BE2C (cell line): Measurements from ENCODE around the gene CCDC187.

Experiments used
- DNase-seq: peaks from one replicate; pipeline ENCODE4 v3.0.0-alpha.2; 2020
- H3K27me3 ChIP-seq: fragments of 250-450 bp; sonication (Bioruptor Pico); 2 replicates; pipeline ENCODE4 v1.5.1; 2020; ENCODE audit warnings: mild to moderate bottlenecking
- H3K36me3 ChIP-seq: fragments of 250-450 bp; sonication (Bioruptor Pico); 2 replicates; pipeline ENCODE4 v1.5.1; 2020; ENCODE audit warnings: mild to moderate bottlenecking
- H3K4me1 ChIP-seq: fragments of 250-450 bp; sonication (Bioruptor Pico); 2 replicates; pipeline ENCODE4 v1.5.1; 2020
- H3K4me3 ChIP-seq: 2 replicates; pipeline ENCODE4 v1.5.1; 2011; ENCODE audit warnings: low read depth, low read length
- H3K9me3 ChIP-seq: fragments of 250-450 bp; sonication (Bioruptor Pico); 2 replicates; pipeline ENCODE4 v1.5.1; 2020
- TF ChIP-seq, protein P1 (sequence below): IDR thresholded peaks from 2 replicates; pipeline ENCODE4 v1.5.1; 2012; ENCODE audit warnings: mild to moderate bottlenecking, low read depth, low read length

Gene CCDC187

DNA sequence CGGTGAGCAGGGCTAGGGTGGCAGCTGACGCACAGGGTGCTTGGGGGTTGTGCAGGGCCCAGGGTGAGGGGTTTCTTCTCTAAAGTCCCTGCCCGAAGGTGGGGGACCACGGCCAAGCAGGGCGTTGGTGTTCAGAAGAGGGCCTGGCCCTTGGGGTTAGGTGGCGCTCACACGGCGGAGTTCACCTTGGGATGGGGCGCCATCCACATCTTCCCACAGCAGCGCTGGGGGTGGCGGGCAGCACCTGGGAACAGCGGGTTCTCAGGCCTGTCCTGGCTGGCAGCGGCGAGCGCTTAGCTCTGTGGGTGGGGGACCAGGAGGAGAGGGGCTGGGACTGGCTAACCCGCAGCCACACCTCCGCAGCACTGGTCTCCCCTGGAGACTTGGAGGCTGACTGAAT lies 29.6 kb upstream of the CCDC187 start:
- TF ChIP-seq, protein P1, sequence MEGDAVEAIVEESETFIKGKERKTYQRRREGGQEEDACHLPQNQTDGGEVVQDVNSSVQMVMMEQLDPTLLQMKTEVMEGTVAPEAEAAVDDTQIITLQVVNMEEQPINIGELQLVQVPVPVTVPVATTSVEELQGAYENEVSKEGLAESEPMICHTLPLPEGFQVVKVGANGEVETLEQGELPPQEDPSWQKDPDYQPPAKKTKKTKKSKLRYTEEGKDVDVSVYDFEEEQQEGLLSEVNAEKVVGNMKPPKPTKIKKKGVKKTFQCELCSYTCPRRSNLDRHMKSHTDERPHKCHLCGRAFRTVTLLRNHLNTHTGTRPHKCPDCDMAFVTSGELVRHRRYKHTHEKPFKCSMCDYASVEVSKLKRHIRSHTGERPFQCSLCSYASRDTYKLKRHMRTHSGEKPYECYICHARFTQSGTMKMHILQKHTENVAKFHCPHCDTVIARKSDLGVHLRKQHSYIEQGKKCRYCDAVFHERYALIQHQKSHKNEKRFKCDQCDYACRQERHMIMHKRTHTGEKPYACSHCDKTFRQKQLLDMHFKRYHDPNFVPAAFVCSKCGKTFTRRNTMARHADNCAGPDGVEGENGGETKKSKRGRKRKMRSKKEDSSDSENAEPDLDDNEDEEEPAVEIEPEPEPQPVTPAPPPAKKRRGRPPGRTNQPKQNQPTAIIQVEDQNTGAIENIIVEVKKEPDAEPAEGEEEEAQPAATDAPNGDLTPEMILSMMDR, result no peak
- H3K27me3 ChIP-seq, result no peaks in the 10 kb centered on the region
- DNase-seq, result no peak
- H3K4me3 ChIP-seq, result no peak overlapping the region
- H3K36me3 ChIP-seq, result peaks cover 42% of the 10 kb centered on the region
- H3K4me1 ChIP-seq, result no peaks in the 10 kb centered on the region
- no peaks in the 10 kb centered on the region for H3K9me3 ChIP-seq

DNA sequence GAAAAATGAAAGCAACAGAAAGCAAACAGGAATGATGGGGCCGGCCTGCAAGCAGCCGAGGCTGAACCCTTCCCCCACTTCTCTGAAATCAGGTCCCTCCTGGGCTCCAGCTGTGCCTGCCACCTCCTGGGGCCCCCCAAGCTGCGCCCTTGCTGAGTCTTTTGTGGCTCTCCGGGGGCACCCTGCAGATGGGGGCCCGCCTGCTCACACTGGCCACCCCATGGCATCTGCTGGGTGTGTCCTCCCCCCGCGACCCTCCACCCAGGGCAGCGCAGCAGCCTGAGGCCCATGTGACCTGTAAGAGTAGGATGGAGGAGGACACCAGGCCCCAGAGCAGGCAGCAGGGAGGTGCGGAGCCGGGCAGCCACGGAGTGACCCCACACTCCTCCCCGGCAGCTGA lies 29.2 kb upstream of the CCDC187 start:
- H3K36me3 ChIP-seq, result peaks cover 38% of the 10 kb centered on the region
- no peaks in the 10 kb centered on the region for H3K4me1 ChIP-seq
- no peak overlapping the region for H3K4me3 ChIP-seq
- H3K9me3 ChIP-seq, result no peaks in the 10 kb centered on the region
- DNase-seq, result no peak
- H3K27me3 ChIP-seq, result no peaks in the 10 kb centered on the region
- TF ChIP-seq, protein P1, result no peak

DNA sequence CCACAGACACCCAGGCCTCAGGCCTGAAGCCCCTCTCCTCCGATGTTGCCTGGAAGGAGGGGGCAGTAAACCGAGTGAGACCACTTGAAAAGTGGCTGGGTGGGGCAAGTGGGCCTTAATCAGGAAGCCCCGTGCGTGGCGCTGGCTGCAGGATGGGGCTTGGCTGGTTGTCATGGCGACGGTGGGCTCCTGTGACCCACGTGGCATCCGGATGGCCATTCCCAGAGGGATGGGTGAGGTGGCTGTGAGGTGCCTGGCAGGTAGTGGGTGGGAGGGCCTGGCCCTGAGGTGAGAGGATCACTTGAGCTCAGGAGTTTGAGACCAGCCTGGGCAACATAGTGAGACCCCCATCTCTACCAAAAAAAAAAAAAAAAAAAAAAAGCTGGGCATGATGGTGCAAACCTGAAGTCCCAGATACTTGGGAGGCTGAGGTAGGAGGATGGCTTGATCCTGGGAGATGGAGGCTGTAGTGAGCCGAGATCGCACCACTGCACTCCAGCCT lies 28.6 kb upstream of the CCDC187 start:
- no peak for DNase-seq

DNA sequence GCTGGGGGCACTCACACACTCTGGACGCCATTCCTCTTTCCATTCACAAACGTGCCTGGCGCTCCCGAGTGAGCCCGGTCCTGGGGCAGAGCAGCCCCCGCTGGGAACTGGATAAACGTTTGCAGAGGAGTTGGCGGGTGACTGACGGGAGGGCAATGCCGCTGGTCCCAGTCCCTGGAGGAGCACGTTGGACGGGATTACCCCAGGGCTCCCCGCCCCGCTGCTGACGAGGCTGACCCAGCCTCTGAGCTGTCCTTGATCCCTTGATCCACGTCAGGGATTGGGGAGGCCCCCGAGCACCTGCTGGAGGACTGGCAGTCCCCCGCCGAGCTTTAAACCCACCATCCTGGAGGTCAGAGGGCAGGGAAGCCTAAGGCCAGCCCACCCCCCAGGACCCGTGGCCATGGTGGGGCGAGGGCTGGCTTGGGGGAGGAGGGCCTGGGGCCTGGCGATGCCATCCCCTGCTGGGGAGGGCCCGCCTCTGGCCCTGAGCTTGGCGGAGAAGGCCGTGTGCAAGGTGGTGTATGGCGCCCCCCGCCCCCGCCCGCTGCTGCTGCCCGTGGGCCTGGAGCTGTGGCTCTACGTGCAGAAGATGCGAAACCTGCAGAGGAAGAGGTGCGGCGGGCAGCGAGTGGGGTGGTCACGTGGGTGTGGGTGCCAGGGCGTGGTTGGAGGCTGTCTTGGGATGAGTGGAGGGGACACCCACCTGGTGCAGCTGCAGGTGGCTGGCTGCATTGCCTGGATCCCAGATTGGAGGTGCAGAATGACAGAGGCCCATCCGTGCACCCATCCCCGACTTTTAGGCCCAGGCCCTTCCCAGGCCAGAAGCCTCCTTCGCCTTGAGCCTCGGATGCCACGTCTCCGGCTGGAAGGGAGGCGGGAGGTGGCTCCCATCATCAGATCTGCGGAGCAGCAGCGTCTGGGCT lies 27.9 kb upstream of the CCDC187 start:
- Histone ChIP-seq H3K36me3 (peaks cover 27% of the 10 kb centered on the region), H3K27me3 (no peaks in the 10 kb centered on the region), H3K4me1 (peaks cover 3% of the 10 kb centered on the region), H3K4me3 (no peak overlapping the region), H3K9me3 (no peaks in the 10 kb centered on the region)
- TF ChIP-seq, protein P1, result no peak
- no peak for DNase-seq

More for the DNA sequence above, 28.6 kb upstream of the CCDC187 start:
- H3K27me3 ChIP-seq, result no peaks in the 10 kb centered on the region
- H3K4me1 ChIP-seq, result no peaks in the 10 kb centered on the region
- TF ChIP-seq, protein P1, result no peak
- no peaks in the 10 kb centered on the region for H3K9me3 ChIP-seq
- peaks cover 32% of the 10 kb centered on the region for H3K36me3 ChIP-seq
- H3K4me3 ChIP-seq, result no peak overlapping the region

DNA sequence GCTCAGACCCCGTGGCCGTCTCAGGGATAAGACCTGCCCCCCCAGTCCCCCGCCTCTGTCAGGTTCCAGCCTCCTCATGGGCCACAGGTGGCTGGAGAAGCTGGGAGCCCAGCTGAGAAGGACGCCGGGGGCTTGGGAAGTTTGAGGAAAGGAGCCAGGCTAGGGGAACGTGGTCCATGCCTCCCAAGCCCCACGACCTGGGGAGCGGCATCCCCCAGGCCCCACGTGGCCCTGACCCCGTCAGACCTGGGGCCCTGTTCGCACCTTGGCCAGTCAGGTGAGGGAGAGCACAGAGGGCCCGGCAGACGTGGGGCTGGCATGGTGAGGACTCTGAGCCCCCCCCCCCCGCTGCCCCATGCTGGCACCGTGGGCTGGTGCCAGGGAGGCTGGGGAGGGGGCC lies 27.1 kb upstream of the CCDC187 start:
- Histone ChIP-seq H3K4me3 (no peak overlapping the region), H3K4me1 (peaks cover 10% of the 10 kb centered on the region), H3K9me3 (no peaks in the 10 kb centered on the region), H3K27me3 (no peaks in the 10 kb centered on the region), H3K36me3 (peaks cover 24% of the 10 kb centered on the region)
- DNase-seq, result no peak
- TF ChIP-seq, protein P1, result no peak

DNA sequence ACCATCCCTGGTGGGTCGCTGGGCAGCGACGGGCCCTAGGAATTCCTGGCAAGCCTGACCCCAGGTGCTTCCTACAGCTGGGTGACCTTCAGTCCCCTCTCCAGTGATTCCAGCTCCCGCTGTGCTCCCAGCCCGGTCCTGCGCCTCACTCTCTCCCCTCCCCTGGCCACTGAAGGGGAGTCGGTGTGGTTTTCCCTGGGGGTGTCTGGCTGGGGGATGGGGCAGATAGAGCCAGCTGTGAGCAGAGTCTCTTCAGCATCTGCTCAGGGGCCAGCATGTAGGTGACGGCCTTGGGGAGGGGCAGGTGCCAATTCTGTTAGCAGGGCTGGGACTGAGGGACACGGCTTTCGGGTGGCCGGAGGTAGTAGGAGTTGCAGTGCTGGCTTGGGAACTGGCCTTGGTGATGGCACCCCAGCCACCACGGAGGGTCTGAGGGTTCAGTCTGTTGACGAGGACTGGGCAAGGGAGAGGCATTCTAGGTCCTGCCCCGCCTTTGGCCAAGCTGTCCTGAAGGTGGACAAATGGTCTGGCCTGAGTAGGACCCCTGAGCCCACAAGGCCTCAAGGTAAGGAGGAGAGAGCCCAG lies 26.6 kb upstream of the CCDC187 start:
- Histone ChIP-seq H3K36me3 (peaks cover 19% of the 10 kb centered on the region), H3K4me3 (no peak overlapping the region), H3K9me3 (no peaks in the 10 kb centered on the region), H3K4me1 (peaks cover 14% of the 10 kb centered on the region), H3K27me3 (no peaks in the 10 kb centered on the region)
- no peak for DNase-seq
- TF ChIP-seq, protein P1, result no peak
